Epidermal melanocyte (primary cell): ENCODE measurements around the gene PSME2.
A peak's percentile ranks its signal among the peaks of the same experiment; 100 is the strongest.

Experiments used
- DNase-seq: peaks from one replicate; pipeline ENCODE4 v3.0.0; 2011; ENCODE audit warnings: low spot score; ENCODE audit not compliant: insufficient read length

Gene PSME2, protein sequence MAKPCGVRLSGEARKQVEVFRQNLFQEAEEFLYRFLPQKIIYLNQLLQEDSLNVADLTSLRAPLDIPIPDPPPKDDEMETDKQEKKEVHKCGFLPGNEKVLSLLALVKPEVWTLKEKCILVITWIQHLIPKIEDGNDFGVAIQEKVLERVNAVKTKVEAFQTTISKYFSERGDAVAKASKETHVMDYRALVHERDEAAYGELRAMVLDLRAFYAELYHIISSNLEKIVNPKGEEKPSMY

DNA sequence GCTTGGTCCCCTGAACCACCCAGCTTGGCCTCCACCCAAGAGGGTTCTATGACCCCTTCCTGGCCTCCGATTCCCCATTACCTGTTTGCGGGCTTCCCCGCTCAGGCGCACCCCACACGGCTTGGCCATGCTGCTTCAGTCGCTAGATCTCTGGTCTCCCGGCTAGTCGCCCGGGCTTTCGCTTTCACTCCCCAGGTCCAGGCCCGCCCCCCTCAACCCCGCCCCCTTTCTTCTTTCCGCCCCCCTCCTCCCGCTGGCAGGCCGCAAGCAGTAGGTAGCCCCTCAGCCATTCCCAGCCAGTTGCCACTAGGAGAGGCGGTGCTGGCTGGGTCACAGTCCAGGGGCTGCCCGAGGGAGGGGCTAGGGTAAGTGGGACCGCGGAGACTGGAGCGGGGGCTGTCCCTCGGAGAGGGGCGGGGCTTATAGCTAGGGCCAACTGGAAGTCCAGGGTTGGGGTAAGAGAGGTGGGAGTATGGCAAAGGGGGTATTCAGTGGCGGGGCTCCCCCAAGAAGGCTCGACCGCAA lies at the start of gene PSME2:
Gene PSME2, minus strand, starts transcription at position 158 of the 525 bp plus-strand sequence. Its CDS starts 29 bp downstream, at position 129.
- peak; percentile 85 for DNase-seq

DNA sequence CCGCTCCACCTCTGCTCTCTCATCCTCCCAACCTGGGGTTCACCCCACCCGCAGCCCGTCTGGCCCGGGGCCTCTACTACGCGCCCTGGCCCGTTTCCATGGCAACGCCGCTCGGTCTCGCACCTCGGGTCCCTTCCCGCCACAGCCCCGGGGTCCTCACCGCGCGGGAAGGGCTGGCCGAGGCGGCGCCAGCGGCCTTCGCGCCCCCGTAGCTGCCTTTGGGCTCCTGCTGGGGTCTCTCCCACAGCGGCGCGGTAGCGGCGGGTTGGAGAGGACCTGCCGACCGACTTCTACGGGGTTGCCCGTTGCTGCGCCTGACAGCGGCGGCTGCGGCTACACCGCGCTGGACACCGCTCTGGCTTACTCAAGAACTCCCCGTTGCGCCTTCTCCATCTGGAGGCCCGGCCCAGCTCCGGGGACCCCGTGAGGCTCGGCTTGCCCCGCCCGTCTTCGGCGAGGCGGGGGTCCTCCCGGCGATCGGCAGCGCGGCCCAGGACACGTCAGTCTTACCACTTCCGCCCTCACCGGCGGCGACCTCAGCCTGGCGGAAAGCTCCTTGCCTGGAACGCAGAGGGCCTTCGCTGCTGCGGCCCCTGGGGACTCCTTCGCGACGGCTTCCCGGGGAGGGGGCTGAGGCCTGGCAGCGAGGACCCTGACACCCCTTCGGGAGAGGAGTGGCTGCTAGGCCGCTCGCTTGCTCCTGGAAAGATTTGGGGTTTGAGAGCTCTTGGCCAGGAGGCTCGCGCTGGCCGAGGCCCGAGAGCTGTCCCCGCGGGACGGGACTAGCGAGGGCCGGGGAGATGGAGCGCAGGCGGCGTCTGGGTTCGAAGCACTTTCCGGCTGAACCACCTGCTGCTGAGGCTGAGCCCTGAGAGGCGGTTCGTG lies 49.0 kb upstream of the PSME2 start, which contains the start of gene TM9SF1:
Gene TM9SF1, minus strand, starts transcription at position 256 of the 885 bp plus-strand sequence. CDS start 422 bp downstream, outside the sequence.
- peak; percentile 94 for DNase-seq

DNA sequence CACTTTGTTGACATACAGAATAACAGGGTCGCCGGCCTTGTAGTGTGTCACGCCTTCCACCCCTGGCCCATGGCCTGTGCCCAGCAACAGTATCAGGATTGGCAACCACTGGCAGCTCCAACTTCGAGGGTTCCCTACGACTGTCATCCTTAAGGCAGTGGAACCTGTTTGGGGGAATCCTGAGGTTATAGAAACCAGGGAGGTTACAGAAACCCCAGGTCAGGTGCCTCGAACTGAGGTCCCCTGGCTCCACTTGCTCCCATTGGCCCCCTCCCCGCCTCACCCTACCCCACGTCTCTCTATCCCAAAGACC lies 48.4 kb upstream of the PSME2 start:
- no peak for DNase-seq

DNA sequence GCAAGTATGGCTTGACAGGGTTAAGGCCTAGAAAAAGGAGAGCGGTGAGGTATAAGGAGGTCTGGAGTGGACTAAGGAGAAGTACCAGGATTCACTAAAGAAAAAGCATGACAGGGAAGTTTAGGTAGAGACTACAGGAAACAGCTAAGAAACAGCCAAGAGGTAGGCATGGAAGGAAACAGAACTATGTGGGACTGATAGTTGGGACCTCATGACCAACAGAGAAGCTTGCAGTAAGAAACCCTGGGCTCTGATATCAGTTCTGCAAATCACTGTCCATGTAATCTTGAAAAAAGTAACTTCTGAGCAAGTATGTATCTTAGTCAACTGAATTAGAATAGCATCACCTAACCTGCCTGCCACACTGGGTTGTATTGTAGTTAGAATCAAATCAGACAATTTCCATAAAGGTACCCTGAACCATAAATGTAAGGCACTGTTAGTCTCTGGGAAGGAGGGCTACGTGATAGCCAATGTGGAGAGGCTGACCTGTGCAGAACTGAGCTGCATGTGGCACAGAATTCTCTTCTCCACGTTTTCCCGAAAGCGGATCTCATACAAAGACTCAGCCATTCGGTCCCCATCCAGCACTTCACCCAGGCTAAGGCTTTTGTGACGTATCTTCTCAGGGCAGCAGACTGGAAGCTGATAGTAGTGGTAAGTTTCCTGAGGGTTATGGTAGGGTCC lies 47.9 kb upstream of the PSME2 start:
- no peak for DNase-seq

DNA sequence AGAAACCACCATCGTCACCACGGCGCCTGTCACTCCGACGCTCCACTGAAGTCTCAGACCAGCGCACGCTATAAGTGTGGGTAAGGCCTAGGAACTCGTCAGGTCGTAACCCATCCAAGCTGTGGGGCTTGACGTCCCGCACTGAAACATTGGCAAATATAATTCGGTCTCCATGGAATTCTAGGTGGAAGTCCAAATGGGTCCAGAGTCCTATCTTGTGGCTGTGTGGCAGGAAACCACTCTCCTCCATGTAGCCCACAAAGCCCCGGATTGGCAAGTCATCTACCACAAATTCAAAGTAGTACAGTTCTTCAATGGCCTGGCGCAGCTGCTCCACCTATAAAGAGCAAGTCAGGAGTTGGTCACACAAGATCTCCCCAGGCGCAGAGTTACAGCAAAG lies 46.5 kb upstream of the PSME2 start:
- DNase-seq = no peak

DNA sequence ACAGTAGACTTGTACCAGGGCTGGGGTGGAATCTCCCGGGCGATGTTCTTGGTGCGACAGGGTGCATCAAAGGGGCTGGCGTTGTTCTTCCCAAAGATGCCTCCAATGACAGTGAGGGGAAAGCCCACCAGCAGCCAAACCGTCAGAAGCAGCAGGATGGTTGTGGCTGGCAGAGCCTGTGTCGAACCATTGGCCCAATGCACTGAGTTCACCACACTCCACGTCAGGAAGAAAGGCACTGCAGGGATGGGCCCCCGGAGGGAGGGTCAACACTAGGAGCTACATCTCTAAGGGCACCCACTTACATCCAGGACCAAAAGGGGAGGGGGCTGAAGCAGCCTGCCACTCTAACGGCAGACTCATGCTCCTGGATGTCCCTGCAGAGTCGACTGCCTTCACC lies 44.0 kb upstream of the PSME2 start:
- DNase-seq = no peak

DNA sequence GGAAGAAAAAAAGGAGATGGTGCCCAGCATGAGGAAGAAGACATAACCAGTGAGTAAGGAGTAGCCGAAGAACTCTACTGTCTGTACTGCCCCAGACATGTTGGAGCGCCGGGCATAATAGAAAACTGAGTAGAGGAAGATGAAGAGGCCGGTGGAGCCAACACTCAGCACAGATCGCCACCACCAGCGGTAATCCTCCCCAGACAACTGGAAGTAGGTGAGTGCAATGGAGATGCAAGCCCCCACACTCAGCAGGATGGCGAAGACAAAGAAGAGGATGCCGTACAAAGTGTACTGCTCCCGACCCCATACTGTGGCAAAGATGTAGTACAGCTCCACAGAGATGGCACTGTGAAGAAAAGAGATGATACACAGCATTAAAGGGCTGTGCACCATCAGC lies 43.0 kb upstream of the PSME2 start:
- no peak for DNase-seq

DNA sequence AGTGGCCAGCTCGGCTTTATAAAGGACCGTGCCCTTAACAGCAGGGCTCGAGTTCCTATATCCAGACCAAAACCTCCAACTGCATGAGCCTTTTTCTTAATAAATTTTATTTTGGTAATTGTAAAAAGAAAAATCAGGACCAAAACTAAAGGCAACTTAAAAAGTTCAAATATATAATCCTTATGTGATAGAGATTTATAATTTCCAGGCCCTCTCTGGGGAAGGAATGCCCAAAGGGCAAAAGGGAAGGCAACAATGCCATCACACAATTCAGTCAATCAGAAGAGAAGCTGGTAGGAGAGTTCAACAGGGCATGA lies 42.6 kb upstream of the PSME2 start:
- DNase-seq = no peak

DNA sequence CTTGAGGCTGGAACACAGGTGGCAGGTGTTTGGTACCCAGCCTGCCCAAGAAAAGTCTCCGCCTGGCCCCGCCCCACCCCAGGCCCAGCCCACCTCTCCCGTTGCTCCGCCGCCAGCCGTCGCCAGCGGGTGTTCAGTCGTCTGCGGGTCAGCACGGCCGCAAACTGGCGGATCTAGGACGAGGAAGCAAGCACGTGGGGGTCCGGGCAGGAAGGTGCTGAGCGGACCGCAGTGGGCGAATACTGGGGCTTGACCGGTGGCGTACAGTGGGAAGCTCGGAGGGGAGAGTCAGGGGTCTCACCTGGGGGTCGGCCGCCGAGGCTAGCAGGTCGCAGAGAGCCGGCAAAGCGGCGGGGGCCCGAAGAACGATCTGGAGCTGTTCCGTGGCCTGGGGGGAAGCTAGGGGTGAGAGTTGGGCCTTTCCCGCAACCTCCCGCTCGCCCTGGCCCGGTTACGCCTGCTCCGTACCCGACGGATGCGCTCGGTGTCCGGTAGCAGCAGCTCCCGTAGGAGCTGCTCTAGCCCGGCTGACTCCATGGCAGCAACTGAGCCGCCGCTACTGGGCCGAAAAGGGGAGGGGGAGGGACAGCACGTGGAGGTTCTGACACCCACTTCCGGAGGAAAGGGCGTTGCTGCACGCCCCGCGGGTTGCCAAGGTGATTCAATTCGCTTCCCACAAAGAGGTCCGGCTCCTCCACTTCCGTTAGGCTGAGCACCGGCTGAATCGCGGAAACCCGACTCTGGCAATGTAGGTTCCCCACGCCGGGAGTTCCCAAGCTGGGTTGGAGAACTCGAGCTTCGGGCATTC lies 42.0 kb upstream of the PSME2 start, which contains the start of gene IPO4:
Gene IPO4, minus strand, starts transcription at position 566 of the 808 bp plus-strand sequence. Its CDS starts 29 bp downstream, at position 537.
- DNase-seq = peak; percentile 100

DNA sequence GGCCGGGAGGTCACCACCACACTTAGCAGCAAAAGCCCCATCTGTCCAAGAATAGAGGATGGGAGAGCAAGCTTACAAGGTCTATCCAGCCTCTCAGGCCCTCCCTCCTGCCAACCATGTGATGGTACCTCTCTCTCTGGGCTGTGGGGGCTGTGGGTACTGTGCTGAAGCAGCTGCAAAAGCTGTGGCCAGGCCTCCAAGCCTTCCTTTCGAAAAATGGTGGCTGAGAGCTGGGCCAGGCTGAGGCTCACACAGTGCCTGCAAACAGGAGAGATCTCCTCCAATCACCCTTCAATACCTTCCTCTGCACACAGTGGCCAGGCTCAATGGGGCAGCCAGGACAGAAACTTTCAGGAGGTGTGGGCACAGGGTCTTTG lies 41.1 kb upstream of the PSME2 start:
- DNase-seq = no peak

DNA sequence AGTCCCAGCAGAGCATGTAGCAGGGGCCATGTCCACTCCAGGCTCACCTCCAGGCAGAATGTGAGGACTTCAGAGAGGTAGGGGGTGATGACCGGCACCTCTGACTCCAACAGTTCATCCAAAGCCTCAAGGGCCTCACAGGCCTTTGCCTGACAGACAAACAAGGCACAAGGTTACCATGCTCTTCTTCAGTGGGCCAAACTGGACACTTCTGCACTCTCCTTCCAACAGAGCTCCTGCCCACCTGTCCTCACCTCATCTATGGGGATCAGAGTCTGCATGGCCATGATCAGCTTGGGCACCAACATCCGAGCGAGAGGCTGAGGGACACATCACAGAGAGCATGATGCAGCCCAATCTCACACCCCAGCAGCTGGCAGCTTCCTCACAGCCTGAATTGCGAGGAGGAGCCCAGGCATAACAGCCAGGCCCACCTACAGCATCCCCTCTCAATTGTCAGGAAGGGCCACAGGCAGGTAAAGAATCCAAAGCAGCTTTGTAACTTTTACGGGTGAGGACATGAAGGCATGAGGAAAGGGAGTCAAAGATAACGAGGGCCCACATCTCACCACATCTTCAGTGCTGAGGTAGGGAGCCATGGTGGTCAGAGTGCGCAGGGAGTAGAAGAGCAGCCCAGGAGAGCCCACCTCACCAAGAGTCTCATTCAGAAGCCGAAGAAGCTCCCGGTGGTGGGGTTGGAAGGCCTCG lies 40.6 kb upstream of the PSME2 start:
- DNase-seq = no peak

DNA sequence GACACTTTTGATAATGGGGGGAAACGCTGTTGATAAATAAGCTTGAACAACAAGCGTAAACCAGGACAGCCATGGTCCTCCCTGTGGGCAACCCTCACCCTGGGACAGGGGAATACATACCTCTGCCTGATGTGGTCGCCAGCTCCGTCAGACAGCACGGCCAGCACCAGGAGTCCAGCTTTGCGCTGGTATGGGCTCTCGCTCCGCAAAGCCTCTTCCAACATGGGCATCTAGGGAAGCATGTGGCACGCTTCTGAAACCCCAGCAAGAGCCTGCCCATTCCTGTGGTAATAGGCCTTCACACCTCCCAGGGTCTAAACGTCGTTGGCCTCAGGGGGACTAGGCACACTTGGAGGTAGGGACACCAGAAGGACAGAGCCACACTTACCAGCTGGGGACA lies 39.3 kb upstream of the PSME2 start:
- no peak for DNase-seq

DNA sequence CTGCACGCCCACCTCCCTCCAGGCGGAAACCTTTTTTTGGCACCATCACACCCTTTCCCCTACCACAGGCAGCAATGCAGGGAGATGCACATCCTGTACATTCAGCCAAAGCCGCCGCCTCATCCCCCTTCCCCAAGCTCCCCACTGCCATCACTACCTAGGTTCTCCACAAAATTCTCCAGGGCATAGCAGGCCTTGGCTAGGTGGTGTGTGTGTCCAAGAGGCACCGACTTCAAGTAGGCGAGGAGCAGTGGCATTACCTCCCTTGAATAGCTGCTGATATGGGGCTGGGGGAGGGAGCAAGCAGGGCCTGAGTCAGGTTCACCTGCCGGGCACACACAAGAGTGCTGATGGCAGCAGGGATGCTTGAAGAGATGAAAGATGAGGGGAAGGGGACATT lies 38.6 kb upstream of the PSME2 start:
- no peak for DNase-seq

DNA sequence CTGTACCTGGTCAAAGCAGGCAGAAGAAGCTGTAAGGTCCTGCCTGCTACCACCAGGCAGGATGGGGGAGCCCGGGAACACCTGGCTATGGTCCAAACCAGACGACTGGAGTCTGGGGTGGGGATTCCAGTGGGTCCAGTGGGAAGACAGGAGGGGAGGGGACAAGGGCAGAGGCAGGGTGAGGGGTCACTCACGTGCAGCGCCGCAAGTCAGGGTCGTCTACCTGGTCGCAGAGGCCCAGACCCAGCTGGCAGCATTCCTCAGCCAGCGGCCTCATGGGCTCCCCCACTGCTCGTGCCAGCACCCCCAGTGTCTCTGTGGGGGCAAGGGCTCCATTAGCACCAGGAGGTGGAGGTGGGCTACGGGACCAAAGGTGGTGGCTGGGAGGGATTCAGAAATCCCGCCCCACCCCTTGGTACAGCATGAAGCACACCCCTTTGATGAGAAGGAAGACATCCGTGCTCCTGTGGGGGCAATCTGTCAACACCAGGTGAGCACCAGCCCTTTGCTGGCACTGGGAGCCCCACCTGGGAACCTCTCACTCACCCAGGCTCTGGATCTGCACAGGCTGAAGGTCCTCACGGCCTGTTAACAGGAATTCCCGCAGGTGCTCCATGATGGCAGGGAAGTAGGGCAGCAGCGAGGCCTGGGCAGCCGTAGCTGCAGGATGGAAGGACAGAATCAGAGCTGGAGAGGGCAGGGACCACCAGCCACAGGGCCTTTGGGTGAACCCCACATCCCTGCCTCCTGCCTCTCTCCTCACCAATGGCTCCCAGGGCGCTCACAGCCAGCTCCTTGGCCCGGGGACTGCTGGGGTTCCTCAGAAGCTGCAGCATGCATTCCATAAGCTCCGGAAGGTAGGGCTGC lies 37.9 kb upstream of the PSME2 start:
- DNase-seq = no peak

DNA sequence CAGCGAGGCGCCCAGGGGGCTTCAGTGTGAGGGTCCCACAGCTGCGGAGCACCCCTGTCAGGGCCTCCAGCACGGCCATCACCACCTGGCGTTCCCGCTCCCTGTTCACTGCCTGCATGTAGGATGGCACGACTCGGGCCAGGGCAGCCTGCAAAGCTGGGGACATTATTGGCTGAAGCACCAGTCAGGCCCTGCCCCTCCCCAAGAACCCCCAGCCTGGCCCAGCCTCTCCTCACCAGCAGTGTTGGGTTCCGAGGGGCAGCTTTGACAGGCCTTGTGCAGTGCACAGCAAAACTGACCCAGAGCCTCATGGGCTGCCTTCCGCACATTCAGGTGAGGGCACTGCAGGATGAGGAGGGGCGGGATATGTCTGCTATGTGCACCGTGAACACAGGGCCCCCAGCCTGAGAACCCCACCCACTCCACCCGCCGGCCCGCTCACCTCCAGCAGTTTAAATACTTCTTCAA lies 36.6 kb upstream of the PSME2 start:
- no peak for DNase-seq

DNA sequence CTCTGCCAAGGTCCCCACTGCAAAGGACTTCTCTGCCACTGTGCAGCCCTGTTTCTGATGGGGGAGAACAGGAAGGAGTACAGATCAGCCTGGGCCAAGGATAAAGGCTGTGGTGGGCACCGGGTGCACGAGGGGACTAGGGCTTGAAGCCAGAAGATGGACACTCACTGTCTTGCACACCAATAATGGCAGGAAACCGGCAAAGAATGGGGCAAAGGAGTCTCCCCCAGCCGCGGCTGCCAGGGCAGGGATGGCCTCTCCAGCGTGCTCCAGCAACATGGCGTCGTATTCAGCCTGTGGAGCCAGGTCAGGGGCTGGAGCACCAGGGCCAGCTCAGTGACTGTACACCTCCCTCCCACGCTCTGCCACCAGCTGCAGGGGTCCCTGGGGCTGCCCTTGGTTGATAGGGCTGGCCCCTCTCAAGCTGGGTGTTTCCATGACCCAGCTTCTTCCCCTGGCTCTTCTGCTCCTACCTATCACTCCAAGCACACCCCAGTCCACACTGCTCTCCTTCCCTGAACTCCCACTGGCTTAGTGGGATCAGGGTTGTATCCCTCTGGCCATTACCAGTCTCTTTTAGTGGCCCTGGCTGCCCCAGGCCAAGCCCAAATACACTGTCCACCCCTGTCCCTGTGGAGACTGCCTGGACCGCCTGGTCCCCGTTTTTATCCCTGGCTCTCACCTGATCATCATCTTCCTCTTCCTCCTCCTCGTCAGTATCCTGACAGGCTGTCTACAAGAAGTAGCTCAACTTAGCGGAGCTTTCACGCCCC lies 35.9 kb upstream of the PSME2 start:
- no peak for DNase-seq

DNA sequence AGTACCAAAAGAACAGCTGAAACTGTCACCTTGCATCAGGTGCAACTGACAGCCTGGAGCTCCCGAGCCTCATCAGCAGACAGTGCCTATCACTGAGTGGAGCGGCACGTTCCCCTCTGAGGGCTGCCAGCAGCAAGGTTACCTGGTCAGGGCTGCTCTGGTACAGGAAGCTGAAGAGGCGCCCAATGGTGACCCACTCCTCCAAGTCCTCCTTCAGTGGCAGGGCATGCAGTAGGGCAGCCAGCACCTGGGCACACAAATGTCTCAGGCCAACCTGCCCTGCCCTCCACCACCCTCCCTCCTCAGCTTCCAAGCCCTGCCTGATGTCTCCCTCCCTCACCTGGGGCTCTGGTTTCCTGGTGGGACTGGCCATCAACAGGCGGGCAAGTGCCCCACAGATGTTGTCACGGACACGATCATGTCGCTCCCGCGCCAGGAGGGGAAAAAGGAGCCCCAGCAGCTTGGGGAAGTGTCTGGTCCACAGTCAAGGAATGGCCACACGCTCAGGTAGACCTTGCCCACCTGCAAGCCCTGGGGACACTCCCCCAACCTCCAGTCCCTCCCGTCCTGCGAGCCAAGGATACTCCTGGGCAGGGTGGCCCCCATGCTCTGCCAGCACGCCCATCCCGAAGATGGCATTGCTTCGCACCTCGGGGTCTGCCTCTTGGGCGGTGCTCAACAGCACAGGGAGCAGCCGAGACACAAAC lies 35.1 kb upstream of the PSME2 start:
- DNase-seq = no peak
